H9 (cell line): ENCODE data around the gene DOCK1. TPM values are rescaled to one million over a fixed set of nuclear protein-coding genes. Genes with fewer than 3 reads are reported as not detected.

Source experiments
- DNase-seq: peaks from one replicate; pipeline ENCODE4 v3.0.0-alpha.2; 2017
- H2AFZ ChIP-seq: one replicate; pipeline ENCODE4 v1.6.1; 2013; ENCODE audit warnings: mild to moderate bottlenecking, low read length, control low read depth, moderate library complexity
- H2AK5ac ChIP-seq: 2 replicates; pipeline ENCODE4 v1.6.1; 2013; ENCODE audit warnings: low read length, control low read depth, mixed read lengths; ENCODE audit not compliant: insufficient read length
- H2BK120ac ChIP-seq: one replicate; pipeline ENCODE4 v1.6.1; 2013; ENCODE audit warnings: low read depth, mild to moderate bottlenecking, low read length, control low read depth, inconsistent platforms; ENCODE audit not compliant: poor library complexity, severe bottlenecking
- H2BK12ac ChIP-seq: 2 replicates; pipeline ENCODE4 v1.6.1; 2013; ENCODE audit warnings: low read length, control low read depth, mixed read lengths, low read depth; ENCODE audit not compliant: insufficient read length
- H2BK15ac ChIP-seq: 2 replicates; pipeline ENCODE4 v1.6.1; 2013; ENCODE audit warnings: low read depth, low read length, control low read depth
- H2BK20ac ChIP-seq: one replicate; pipeline ENCODE4 v1.6.1; 2013; ENCODE audit warnings: low read depth, mild to moderate bottlenecking, low read length, control low read depth, inconsistent platforms; ENCODE audit not compliant: poor library complexity, severe bottlenecking
- H2BK5ac ChIP-seq: 2 replicates; pipeline ENCODE4 v1.6.1; 2013; ENCODE audit warnings: low read length, control low read depth, mixed read lengths; ENCODE audit not compliant: insufficient read length
- H3K14ac ChIP-seq: 2 replicates; pipeline ENCODE4 v1.6.1; 2013; ENCODE audit warnings: low read length, control low read depth; ENCODE audit not compliant: insufficient read depth
- H3K18ac ChIP-seq: 2 replicates; pipeline ENCODE4 v1.6.1; 2013; ENCODE audit warnings: low read depth, mild to moderate bottlenecking, mixed read lengths, low read length, control low read depth; ENCODE audit not compliant: insufficient read length
- H3K23ac ChIP-seq: 2 replicates; pipeline ENCODE4 v1.6.1; 2013; ENCODE audit warnings: low read length, control low read depth, mixed read lengths, low read depth; ENCODE audit not compliant: insufficient read length
- H3K23me2 ChIP-seq: 2 replicates; pipeline ENCODE4 v1.6.1; 2013; ENCODE audit warnings: low read depth, mild to moderate bottlenecking, mixed read lengths, low read length, control low read depth; ENCODE audit not compliant: insufficient read length, poor library complexity, severe bottlenecking
- H3K27ac ChIP-seq: 2 replicates; pipeline ENCODE4 v1.5.1; 2013; ENCODE audit warnings: low read length, control low read depth, mixed read lengths, low read depth; ENCODE audit not compliant: insufficient read length
- H3K27me3 ChIP-seq: 2 replicates; pipeline ENCODE4 v1.6.1; 2013; ENCODE audit warnings: low read length, control low read depth, inconsistent platforms; ENCODE audit not compliant: insufficient read depth
- H3K4ac ChIP-seq: 2 replicates; pipeline ENCODE4 v1.6.1; 2013; ENCODE audit warnings: low read depth, mild to moderate bottlenecking, control low read depth, inconsistent platforms, low read length, moderate library complexity
- H3K4me1 ChIP-seq: 2 replicates; pipeline ENCODE4 v1.6.1; 2013; ENCODE audit warnings: low read length, control low read depth, inconsistent platforms; ENCODE audit not compliant: insufficient read depth
- H3K4me2 ChIP-seq: 2 replicates; pipeline ENCODE4 v1.6.1; 2013; ENCODE audit warnings: low read length, control low read depth, mixed read lengths; ENCODE audit not compliant: insufficient read length, insufficient read depth
- H3K56ac ChIP-seq: 2 replicates; pipeline ENCODE4 v1.6.1; 2013; ENCODE audit warnings: low read depth, mild to moderate bottlenecking, mixed read lengths, low read length, control low read depth; ENCODE audit not compliant: insufficient read length
- H3K79me1 ChIP-seq: 2 replicates; pipeline ENCODE4 v1.6.1; 2013; ENCODE audit warnings: low read depth, mild to moderate bottlenecking, moderate library complexity, low read length, control low read depth, inconsistent platforms; ENCODE audit not compliant: insufficient read depth, poor library complexity, severe bottlenecking
- H3K79me2 ChIP-seq: 2 replicates; pipeline ENCODE4 v1.6.1; 2013; ENCODE audit warnings: low read length, control low read depth, inconsistent platforms; ENCODE audit not compliant: insufficient read depth
- H3K9ac ChIP-seq: 2 replicates; pipeline ENCODE4 v1.6.1; 2013; ENCODE audit warnings: low read length, control low read depth, mixed read lengths; ENCODE audit not compliant: insufficient read length; ENCODE audit errors: extremely low read depth
- H3K9me3 ChIP-seq: one replicate; pipeline ENCODE4 v1.6.1; 2013; ENCODE audit warnings: low read depth, low read length, inconsistent platforms; ENCODE audit not compliant: control insufficient read depth
- H3T11ph ChIP-seq: one replicate; pipeline ENCODE4 v1.6.1; 2013; ENCODE audit warnings: mild to moderate bottlenecking, low read length, control low read depth, inconsistent platforms
- H4K20me1 ChIP-seq: one replicate; pipeline ENCODE4 v1.6.1; 2013; ENCODE audit not compliant: control insufficient read depth, insufficient read length, insufficient read depth
- H4K5ac ChIP-seq: 2 replicates; pipeline ENCODE4 v1.6.1; 2013; ENCODE audit warnings: low read depth, mild to moderate bottlenecking, mixed read lengths, low read length, control low read depth; ENCODE audit not compliant: insufficient read length
- H4K8ac ChIP-seq: replicated peaks from 2 replicates; pipeline ENCODE4 v1.6.1; 2013; ENCODE audit warnings: low read length, control low read depth, mixed read lengths, low read depth; ENCODE audit not compliant: insufficient read length
- H4K91ac ChIP-seq: 2 replicates; pipeline ENCODE4 v1.6.1; 2013; ENCODE audit warnings: low read depth, mild to moderate bottlenecking, moderate library complexity, mixed read lengths, low read length, control low read depth; ENCODE audit not compliant: insufficient read length
- H3K27ac Mint-ChIP-seq, 3 experiments: 2 replicates in 2 of 3; 3 replicates in 1 of 3; pipeline ENCODE4 v1.8.0; 2020 to 2021; ENCODE audit warnings: mixed read lengths in 3 of 3, mild to moderate bottlenecking in 1 of 3, moderate library complexity in 1 of 3
- H3K27me3 Mint-ChIP-seq: 2 replicates; pipeline ENCODE4 v1.8.0; 2021; ENCODE audit warnings: low read depth, mild to moderate bottlenecking, moderate library complexity, mixed read lengths
- H3K36me3 Mint-ChIP-seq, 3 experiments: 2 replicates in 2 of 3; 3 replicates in 1 of 3; pipeline ENCODE4 v1.8.0; 2020 to 2021; ENCODE audit warnings: low read depth in 3 of 3, mixed read lengths in 3 of 3; ENCODE audit not compliant: insufficient read depth in 1 of 3
- H3K4me1 Mint-ChIP-seq, 2 experiments: 2 replicates each; pipeline ENCODE4 v1.8.0; 2020; ENCODE audit warnings: mixed read lengths in 2 of 2
- H3K4me3 Mint-ChIP-seq, 2 experiments: 2 replicates in 1 of 2; 3 replicates in 1 of 2; pipeline ENCODE4 v1.8.0; 2020 to 2021; ENCODE audit warnings: mild to moderate bottlenecking in 2 of 2, mixed read lengths in 2 of 2, moderate library complexity in 1 of 2
- H3K9me3 Mint-ChIP-seq, 2 experiments: 2 replicates in 1 of 2; 3 replicates in 1 of 2; pipeline ENCODE4 v1.8.0; 2020; ENCODE audit warnings: mild to moderate bottlenecking in 2 of 2, mixed read lengths in 2 of 2, moderate library complexity in 1 of 2
- CTCF ChIP-seq: fragments of 200-600 bp; sonication (generic); conservative IDR thresholded peaks from 3 replicates; pipeline ENCODE4 v1.8.0; 2021; ENCODE audit warnings: antibody characterized with exemption, mild to moderate bottlenecking
- WGBS: extraction: QIAGEN DNeasy Blood & Tissue Kit; methylation state at CpG from one replicate; pipeline ENCODE4 v1.1.7; 2013; ENCODE audit warnings: missing lambda C conversion rate, low lambda C conversion rate, mixed read lengths; ENCODE audit not compliant: insufficient read length; ENCODE audit errors: extremely low coverage; 5-methylcytosine and 5-hydroxymethylcytosine counted together
- total RNA-seq: library from RNA; stranded (reverse); gene quantifications from 2 replicates; pipeline ENCODE4 v1.2.1, GENCODE V29; 2021

The DOCK1 gene
- total RNA-seq, 1 experiment from 2014 or later = 57.0 TPM

DNA sequence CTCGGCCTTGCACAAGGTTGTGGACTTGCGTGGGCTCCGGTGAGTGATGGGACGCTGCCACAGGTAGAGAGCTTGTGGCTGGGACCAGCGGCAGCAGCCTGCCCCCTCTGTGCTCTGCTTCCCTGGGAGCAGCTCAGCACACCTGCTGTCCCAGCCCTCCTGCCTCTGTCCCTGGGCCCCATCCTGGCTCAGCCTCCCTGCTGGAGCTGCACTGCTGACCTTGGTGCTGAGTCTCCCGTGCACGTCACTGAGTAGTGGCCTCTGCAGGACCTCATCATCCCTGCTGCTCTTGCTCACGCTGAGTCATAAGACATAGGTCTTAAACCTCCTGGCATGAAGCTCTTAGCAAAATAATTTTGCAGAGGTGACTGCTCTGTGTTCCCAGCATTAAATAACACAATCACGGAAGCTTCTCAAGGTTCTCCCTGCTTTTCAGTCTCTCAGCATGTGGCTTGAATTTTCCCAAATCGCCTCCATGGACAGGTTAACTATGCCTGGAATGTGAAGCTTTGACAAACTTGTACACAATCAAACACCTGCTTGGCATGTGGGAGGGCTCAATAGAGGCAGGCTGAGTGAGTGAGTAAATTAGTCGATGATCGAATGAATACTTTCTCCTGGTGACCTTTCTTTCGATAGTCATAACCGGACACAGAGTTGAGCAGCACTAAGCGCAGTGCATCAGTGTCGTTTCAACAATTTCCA, 580.1 kb downstream of the DOCK1 start:
- Histone ChIP-seq H3K79me2 (no peaks in the 10 kb centered on the region), H3K56ac (no peak overlapping the region), H3K79me1 (no peaks in the 10 kb centered on the region), H2AFZ (no peak overlapping the region), H3K9ac (no peak overlapping the region), H3K23ac (no peak overlapping the region), H3K4me2 (no peak overlapping the region), H3K9me3 (no peaks in the 10 kb centered on the region), H3K27me3 (no peaks in the 10 kb centered on the region), H2BK120ac (no peak overlapping the region), H3K27ac (no peak overlapping the region), H4K5ac (no peak overlapping the region), H4K8ac (no peak overlapping the region), H2BK20ac (no peak overlapping the region), H3T11ph (no peak overlapping the region), H3K4me1 (peaks cover 3% of the 10 kb centered on the region; the same call in 1 of the 2 replicates), H4K20me1 (no peaks in the 10 kb centered on the region), H4K91ac (no peak overlapping the region), H2AK5ac (no peak overlapping the region), H3K23me2 (no peaks in the 10 kb centered on the region), H3K4ac (no peak overlapping the region), H3K14ac (no peak overlapping the region), H2BK12ac (no peak overlapping the region), H3K18ac (no peak overlapping the region), H2BK5ac (no peak overlapping the region), H2BK15ac (no peak overlapping the region)
- TF ChIP-seq CTCF = no peak
- peak; percentile 64 for DNase-seq
- Mint-ChIP-seq H3K27ac (peak overlapping the region in 1 of 3 experiments; percentile 59; a peak in 1 of 7 replicates), H3K27me3 (peaks cover 11% of the 10 kb centered on the region), H3K4me1 (peaks cover 17% of the 10 kb centered on the region in 2 experiments), H3K36me3 (no peaks in the 10 kb centered on the region), H3K9me3 (no peaks in the 10 kb centered on the region), H3K4me3 (no peak overlapping the region)
- no CpG with 5 or more reads among the region's 16 CpGs for WGBS
